Stimulated activated CD8-positive, alpha-beta memory T cell treated with anti-CD3 and anti-CD28 coated beads, Interleukin-4, amount 100 ng/mL, for 48 hours (primary cell): Measurements from ENCODE around the gene CNTNAP4.

Source experiments
- DNase-seq: peaks from one replicate; pipeline ENCODE4 v3.0.0-alpha.2; 2020

The CNTNAP4 gene

GRCh38 chr16:76409706-76410105 lies 132.5 kb downstream of the CNTNAP4 start:
- DNase-seq = no peak

GRCh38 chr16:76421571-76421970 lies 144.4 kb downstream of the CNTNAP4 start:
- DNase-seq = no peak

GRCh38 chr16:76428858-76429257 lies 151.7 kb downstream of the CNTNAP4 start:
- DNase-seq = no peak

- DNase-seq = no peak
Observed at GRCh38 chr16:76441391-76441790, 164.2 kb downstream of the CNTNAP4 start.

GRCh38 chr16:76441876-76442275 lies 164.7 kb downstream of the CNTNAP4 start:
- no peak for DNase-seq

- DNase-seq = no peak
Observed at GRCh38 chr16:76443973-76444372, 166.8 kb downstream of the CNTNAP4 start.

GRCh38 chr16:76444832-76445231 lies 167.6 kb downstream of the CNTNAP4 start:
- DNase-seq = no peak

GRCh38 chr16:76445815-76446214 lies 168.6 kb downstream of the CNTNAP4 start:
- no peak for DNase-seq

- DNase-seq = no peak
Observed at GRCh38 chr16:76446251-76446650, 169.1 kb downstream of the CNTNAP4 start.

- no peak for DNase-seq
Observed at GRCh38 chr16:76450890-76451289, 173.7 kb downstream of the CNTNAP4 start.

- no peak for DNase-seq
Observed at GRCh38 chr16:76455257-76455656, 178.1 kb downstream of the CNTNAP4 start.

GRCh38 chr16:76456016-76456415 lies 178.8 kb downstream of the CNTNAP4 start:
- DNase-seq = no peak

GRCh38 chr16:76459111-76459510 lies 181.9 kb downstream of the CNTNAP4 start:
- no peak for DNase-seq

- no peak for DNase-seq
Observed at GRCh38 chr16:76461836-76462235, 184.6 kb downstream of the CNTNAP4 start.

- DNase-seq = no peak
Observed at GRCh38 chr16:76464955-76465620, 187.9 kb downstream of the CNTNAP4 start.

GRCh38 chr16:76466871-76467270 lies 189.7 kb downstream of the CNTNAP4 start:
- no peak for DNase-seq

GRCh38 chr16:76474048-76474447 lies 196.8 kb downstream of the CNTNAP4 start:
- no peak for DNase-seq

GRCh38 chr16:76478105-76478504 lies 200.9 kb downstream of the CNTNAP4 start:
- DNase-seq = no peak

GRCh38 chr16:76483307-76483909 lies 206.2 kb downstream of the CNTNAP4 start:
- no peak for DNase-seq

GRCh38 chr16:76484020-76484419 lies 206.8 kb downstream of the CNTNAP4 start:
- DNase-seq = no peak

- no peak for DNase-seq
Observed at GRCh38 chr16:76486740-76487139, 209.5 kb downstream of the CNTNAP4 start.

- DNase-seq = no peak
Observed at GRCh38 chr16:76487411-76488064, 210.3 kb downstream of the CNTNAP4 start.

- DNase-seq = no peak
Observed at GRCh38 chr16:76488065-76488417, 210.8 kb downstream of the CNTNAP4 start.

GRCh38 chr16:76490036-76490639 lies 212.9 kb downstream of the CNTNAP4 start:
- DNase-seq = no peak
